CD4-positive, alpha-beta T cell (primary cell): ENCODE measurements around the gene HEATR5B. TPM values are rescaled to one million over a fixed set of nuclear protein-coding genes. Genes with fewer than 3 reads are reported as not detected.

ENCODE experiments used
- ATAC-seq: fragments of 200-7000 bp; cut with Tn5 transposase; one replicate; pipeline ENCODE4 v1.10.0; 2022; ENCODE audit warnings: mild to moderate bottlenecking; ENCODE audit not compliant: poor library complexity
- CTCF ChIA-PET: fragments of 350-600 bp; sonication (Branson Sonifier 250); formaldehyde crosslinking; loops from one replicate; lab custom pipeline; 2021; ENCODE audit warnings: antibody characterized with exemption, inconsistent platforms; lab: Charles Lee
- POLR2A ChIA-PET: fragments of 350-600 bp; sonication (Branson Sonifier 250); formaldehyde crosslinking; loops from one replicate; lab custom pipeline; 2021; ENCODE audit warnings: antibody characterized with exemption, inconsistent platforms; lab: Charles Lee
- DNase-seq, 14 experiments: peaks; one replicate each; pipeline ENCODE4 v3.0.0-alpha.2; 2013 to 2020; ENCODE audit warnings: mixed read lengths in 2 of 14
- H3K27ac ChIP-seq, 2 donors: one replicate each; pipeline versions ENCODE4 v1.5.1 to v1.7.0; 2013; ENCODE audit warnings: low read length in 2 of 2, low read depth in 1 of 2, mild to moderate bottlenecking in 1 of 2
- H3K27me3 ChIP-seq, 2 experiments: 1 replicate in 1 of 2; 2 replicates in 1 of 2; pipeline versions ENCODE4 v1.6.1 to v1.7.0; 2013; ENCODE audit warnings: low read length in 2 of 2, control low read depth in 1 of 2, mild to moderate bottlenecking in 1 of 2, moderate library complexity in 1 of 2; ENCODE audit not compliant: insufficient read depth in 2 of 2, control insufficient read depth in 1 of 2
- H3K36me3 ChIP-seq: one replicate; pipeline ENCODE4 v1.6.1; 2013; ENCODE audit warnings: low read length, control low read depth; ENCODE audit not compliant: insufficient read depth
- H3K4me1 ChIP-seq: one replicate; pipeline ENCODE4 v1.6.1; 2013; ENCODE audit warnings: low read length, control low read depth; ENCODE audit not compliant: insufficient read depth
- H3K4me3 ChIP-seq: one replicate; pipeline ENCODE4 v1.5.1; 2013; ENCODE audit warnings: mild to moderate bottlenecking, low read length, moderate library complexity
- H3K9me3 ChIP-seq, 2 experiments: 1 replicate in 1 of 2; 2 replicates in 1 of 2; pipeline versions ENCODE4 v1.6.1 to v1.7.0; 2013; ENCODE audit warnings: low read length in 2 of 2, mild to moderate bottlenecking in 2 of 2, control low read depth in 1 of 2, moderate library complexity in 1 of 2; ENCODE audit not compliant: control insufficient read depth in 1 of 2, insufficient read depth in 1 of 2
- H3K27ac Mint-ChIP-seq: one replicate; pipeline ENCODE4 v1.8.0; 2020; ENCODE audit warnings: mixed read lengths
- H3K27me3 Mint-ChIP-seq: one replicate; pipeline ENCODE4 v1.8.0; 2021; ENCODE audit warnings: mixed read lengths
- H3K36me3 Mint-ChIP-seq: one replicate; pipeline ENCODE4 v1.8.0; 2021; ENCODE audit warnings: low read depth, mixed read lengths
- H3K4me1 Mint-ChIP-seq: one replicate; pipeline ENCODE4 v1.8.0; 2021; ENCODE audit warnings: low read depth, mixed read lengths
- H3K4me3 Mint-ChIP-seq: one replicate; pipeline ENCODE4 v1.8.0; 2020; ENCODE audit warnings: mild to moderate bottlenecking, mixed read lengths
- H3K9me3 Mint-ChIP-seq: one replicate; pipeline ENCODE4 v1.8.0; 2020; ENCODE audit warnings: mixed read lengths
- intact Hi-C, 2 experiments: fragments of 100-400 bp; cut with DNase I in 1 of 2; cut with micrococcal nuclease in 1 of 2; formaldehyde crosslinking; loops; one replicate each; pipeline versions ENCODE4 v1.15.1 to v1.9.0; 2023 to 2025; cut with DNase I, micrococcal nuclease
- total RNA-seq, 174 experiments: library from RNA in 2 of 174; stranded (reverse) in 2 of 174; gene quantifications; one replicate each; pipeline ENCODE4 v1.2.3 and lab custom pipeline; 2021 to 2026
- TF ChIP-seq, protein P1 (sequence below): fragments of 200-600 bp; IDR thresholded peaks from one replicate; pipeline ENCODE4 v1.8.0; 2022; ENCODE audit warnings: antibody characterized with exemption, mild to moderate bottlenecking

HEATR5B gene
- total RNA-seq, 2 experiments from 2014 or later = 23.4 to 23.9 TPM

DNA sequence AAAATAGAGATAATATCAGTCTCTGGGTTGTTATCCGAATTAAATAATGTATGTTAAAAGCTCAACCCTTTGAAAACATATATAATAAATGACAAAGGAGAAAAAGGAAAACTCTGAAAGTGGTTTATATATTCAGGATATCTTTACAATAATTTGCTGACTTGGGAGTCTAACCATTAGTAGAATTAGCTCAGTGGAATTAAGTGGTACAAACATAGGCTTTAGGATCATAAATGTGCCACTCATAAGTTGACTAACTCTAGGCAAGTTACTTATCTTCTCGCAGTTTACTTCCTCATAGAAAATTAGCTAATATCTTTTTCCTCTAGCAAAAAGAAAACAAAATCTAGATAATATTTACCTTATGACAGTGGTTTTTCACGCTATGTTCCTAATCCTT is 44.6 kb downstream of the HEATR5B start:
- Mint-ChIP-seq H3K27me3 (no peaks in the 10 kb centered on the region), H3K36me3 (peaks cover 51% of the 10 kb centered on the region), H3K9me3 (no peaks in the 10 kb centered on the region), H3K4me1 (no peaks in the 10 kb centered on the region), H3K4me3 (no peak overlapping the region), H3K27ac (no peak overlapping the region)
- TF ChIP-seq, protein P1, sequence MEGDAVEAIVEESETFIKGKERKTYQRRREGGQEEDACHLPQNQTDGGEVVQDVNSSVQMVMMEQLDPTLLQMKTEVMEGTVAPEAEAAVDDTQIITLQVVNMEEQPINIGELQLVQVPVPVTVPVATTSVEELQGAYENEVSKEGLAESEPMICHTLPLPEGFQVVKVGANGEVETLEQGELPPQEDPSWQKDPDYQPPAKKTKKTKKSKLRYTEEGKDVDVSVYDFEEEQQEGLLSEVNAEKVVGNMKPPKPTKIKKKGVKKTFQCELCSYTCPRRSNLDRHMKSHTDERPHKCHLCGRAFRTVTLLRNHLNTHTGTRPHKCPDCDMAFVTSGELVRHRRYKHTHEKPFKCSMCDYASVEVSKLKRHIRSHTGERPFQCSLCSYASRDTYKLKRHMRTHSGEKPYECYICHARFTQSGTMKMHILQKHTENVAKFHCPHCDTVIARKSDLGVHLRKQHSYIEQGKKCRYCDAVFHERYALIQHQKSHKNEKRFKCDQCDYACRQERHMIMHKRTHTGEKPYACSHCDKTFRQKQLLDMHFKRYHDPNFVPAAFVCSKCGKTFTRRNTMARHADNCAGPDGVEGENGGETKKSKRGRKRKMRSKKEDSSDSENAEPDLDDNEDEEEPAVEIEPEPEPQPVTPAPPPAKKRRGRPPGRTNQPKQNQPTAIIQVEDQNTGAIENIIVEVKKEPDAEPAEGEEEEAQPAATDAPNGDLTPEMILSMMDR = no peak
- no peak overlapping the region for H3K4me3 ChIP-seq
- ATAC-seq = no peak
- H3K9me3 ChIP-seq = no peaks in the 10 kb centered on the region
- ChIA-PET CTCF (no interaction called here), POLR2A (no interaction called here)
- H3K27ac ChIP-seq = no peak overlapping the region
- no peak for DNase-seq
- intact Hi-C loops = no loop called here
- H3K4me1 ChIP-seq = no peaks in the 10 kb centered on the region
- peaks cover 56% of the 10 kb centered on the region for H3K36me3 ChIP-seq
- no peaks in the 10 kb centered on the region for H3K27me3 ChIP-seq

DNA sequence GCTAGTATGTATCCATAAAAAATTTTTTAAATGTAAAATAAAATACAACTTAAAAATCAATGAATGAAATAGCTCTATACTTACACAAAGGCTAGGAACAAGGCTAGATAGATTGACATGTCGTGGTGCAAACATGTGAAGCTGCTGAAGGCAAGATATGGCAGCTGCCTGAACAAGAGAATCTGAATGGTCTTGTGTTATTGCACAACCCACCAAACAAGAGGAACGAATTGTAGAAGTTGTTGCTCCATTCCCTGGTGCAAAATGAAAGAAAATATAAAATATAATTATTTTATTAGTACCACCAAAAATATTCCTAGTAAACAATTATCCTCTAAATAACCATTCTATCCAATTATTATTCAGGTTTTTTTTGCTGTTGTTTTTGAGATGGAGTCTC is 46.4 kb downstream of the HEATR5B start:
- intact Hi-C loops = no loop called here
- H3K27ac Mint-ChIP-seq = no peak overlapping the region
- H3K4me3 Mint-ChIP-seq = no peak overlapping the region
- H3K4me3 ChIP-seq = no peak overlapping the region
- peaks cover 40% of the 10 kb centered on the region for H3K36me3 Mint-ChIP-seq
- no peaks in the 10 kb centered on the region for H3K4me1 ChIP-seq
- no peaks in the 10 kb centered on the region for H3K4me1 Mint-ChIP-seq
- DNase-seq (no peak), ATAC-seq (no peak)
- peaks cover 49% of the 10 kb centered on the region for H3K36me3 ChIP-seq
- no peaks in the 10 kb centered on the region for H3K27me3 Mint-ChIP-seq
- H3K9me3 Mint-ChIP-seq = no peaks in the 10 kb centered on the region
- no peak overlapping the region for H3K27ac ChIP-seq
- no peaks in the 10 kb centered on the region for H3K27me3 ChIP-seq
- TF ChIP-seq, protein P1 = no peak
- ChIA-PET CTCF (no interaction called here), POLR2A (interaction anchor here (1.2 kb wide), 1 partner anchor 47 kb away, joined by 3 read pairs; the partner anchor contains the start of genes GPATCH11 and HEATR5B)
- no peaks in the 10 kb centered on the region for H3K9me3 ChIP-seq

DNA sequence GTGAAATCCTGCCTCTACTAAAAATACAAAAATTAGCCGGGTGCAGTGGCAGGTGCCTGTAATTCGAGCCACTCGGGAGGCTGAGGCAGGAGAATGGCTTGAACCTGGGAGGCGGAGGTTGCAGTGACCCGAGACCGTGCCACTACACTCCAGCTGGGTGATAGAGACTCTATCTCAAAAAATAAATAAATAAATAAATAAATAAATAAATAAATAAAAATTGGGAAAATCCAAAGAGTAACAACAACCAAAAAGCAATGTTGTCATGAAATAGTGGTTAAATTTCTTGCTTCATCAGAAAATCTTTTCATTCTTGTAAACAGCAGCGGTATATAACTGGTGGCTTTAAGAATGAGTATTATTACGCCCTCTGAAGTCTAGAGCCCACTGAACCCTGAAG is 54.4 kb downstream of the HEATR5B start:
- Mint-ChIP-seq H3K4me3 (no peak overlapping the region), H3K9me3 (no peaks in the 10 kb centered on the region), H3K4me1 (no peaks in the 10 kb centered on the region), H3K36me3 (peaks cover 71% of the 10 kb centered on the region), H3K27me3 (no peaks in the 10 kb centered on the region), H3K27ac (no peak overlapping the region)
- TF ChIP-seq, protein P1 = no peak
- no peaks in the 10 kb centered on the region for H3K4me1 ChIP-seq
- H3K27me3 ChIP-seq = no peaks in the 10 kb centered on the region
- ATAC-seq (no peak), DNase-seq (no peak)
- ChIA-PET POLR2A (no interaction called here), CTCF (no interaction called here)
- H3K9me3 ChIP-seq = no peaks in the 10 kb centered on the region
- intact Hi-C loops = no loop called here
- H3K27ac ChIP-seq = no peak overlapping the region
- peaks cover 48% of the 10 kb centered on the region for H3K36me3 ChIP-seq
- no peak overlapping the region for H3K4me3 ChIP-seq
